ENCODE results near the gene PRDM16. TPM values are rescaled to one million over a fixed set of nuclear protein-coding genes. Genes with fewer than 3 reads are reported as not detected.

The PRDM16 gene
- total and polyA plus RNA-seq, 2 of the 4 experiments (the other 2 are of a cell fraction): 0.02 TPM; not detected in 1

GRCh38 chr1:3277011-3277471, 208.0 kb downstream of the PRDM16 start:
- Histone ChIP-seq H2AFZ (replicated peaks; ENCODE audit: low read length, poor library complexity) (no peak overlapping the region), H3K14ac (replicated peaks; ENCODE audit: low read depth, low read length) (no peak overlapping the region), H4K91ac (ENCODE audit: insufficient read depth, low read depth, low read length) (no peak overlapping the region), H4K8ac (ENCODE audit: low read depth in 2 of 2, low read length in 2 of 2) (no peak overlapping the region), H3K9me1 (ENCODE audit: insufficient read depth, low read length) (no peaks in the 10 kb centered on the region), H2BK120ac (ENCODE audit: low read depth, low read length) (no peak overlapping the region), H2BK15ac (ENCODE audit: low read depth, low read length) (no peak overlapping the region), H3K27me3 (ENCODE audit: control insufficient read depth, insufficient read depth, low read length) (no peaks in the 10 kb centered on the region; the same call in 1 of the 2 replicates), H4K20me1 (ENCODE audit: insufficient read depth, low read length) (no peaks in the 10 kb centered on the region), H3K79me1 (ENCODE audit: low read depth in 1 of 2, low read length in 2 of 2) (no peaks in the 10 kb centered on the region), H3K4me2 (ENCODE audit: low read depth, low read length) (no peak overlapping the region), H3K23ac (ENCODE audit: low read depth, low read length) (no peak overlapping the region), H2AK9ac (replicated peaks; ENCODE audit: low read depth, low read length, poor library complexity) (no peak overlapping the region), H3K56ac (ENCODE audit: extremely low read depth, insufficient read depth, low read length) (no peak overlapping the region), H2BK5ac (ENCODE audit: low read depth, low read length, poor library complexity, severe bottlenecking) (no peak overlapping the region), H3K9ac (ENCODE audit: low read depth, low read length) (no peak overlapping the region), H2AK5ac (ENCODE audit: low read depth, low read length) (no peak overlapping the region), H3K9me3 (ENCODE audit: control insufficient read depth, insufficient read depth, low read length) (no peaks in the 10 kb centered on the region), H2BK20ac (ENCODE audit: low read depth, low read length) (no peak overlapping the region), H4K5ac (ENCODE audit: low read depth, low read length) (no peak overlapping the region), H3K27ac (ENCODE audit: insufficient read depth, low read length) (no peak overlapping the region), H3K4ac (ENCODE audit: low read depth, low read length) (no peak overlapping the region), H3K4me1 (ENCODE audit: control insufficient read depth, insufficient read depth, low read length) (no peaks in the 10 kb centered on the region), H3K18ac (ENCODE audit: low read depth, low read length) (no peak overlapping the region), H3K4me3 (ENCODE audit: insufficient read depth, low read depth, low read length) (no peak overlapping the region), H3K36me3 (ENCODE audit: control insufficient read depth, insufficient read depth, low read length) (no peaks in the 10 kb centered on the region)
- CTCF ChIA-PET: no interaction called here
- DNase-seq (no peak), ATAC-seq (ENCODE audit: low read depth) (no peak)
- intact Hi-C loops (cut with micrococcal nuclease): no loop called here
- 64% methylated on average over 5 of the region's 15 CpGs; no CpG with 5 or more reads in 1 of the 2 experiments for WGBS, 2 experiments (ENCODE audit: extremely low coverage in 2 of 2, insufficient read length in 1 of 2)
- POLR2A ChIA-PET (ENCODE audit: unreplicated experiment): no interaction called here
- in situ Hi-C loops (cut with MboI; ENCODE audit: low sequenced_read_pairs): no loop called here
- no peak for TF ChIP-seq NFE2L2 (IDR thresholded peaks at IDR 0.05; ENCODE audit: low read depth, low read length)
- no peak for TF ChIP-seq CHD1 (IDR thresholded peaks at IDR 0.05; ENCODE audit: low read depth, low read length)
- no peak for TF ChIP-seq FOS (IDR thresholded peaks at IDR 0.05; ENCODE audit: low read depth, low read length)
- TF ChIP-seq RCOR1 (IDR thresholded peaks at IDR 0.05; ENCODE audit: insufficient replicate concordance, low read length): no peak
- no peak for TF ChIP-seq USF2 (IDR thresholded peaks at IDR 0.05; ENCODE audit: low read depth, low read length)
- no peak for TF ChIP-seq RAD21 (IDR thresholded peaks at IDR 0.05; ENCODE audit: low read length)
- TF ChIP-seq CEBPB (IDR thresholded peaks at IDR 0.05; ENCODE audit: low read depth, low read length): no peak
- no peak for TF ChIP-seq MXI1 (IDR thresholded peaks at IDR 0.05; ENCODE audit: borderline replicate concordance, low read depth, low read length)
- no peak for TF ChIP-seq BHLHE40 (IDR thresholded peaks at IDR 0.05; ENCODE audit: low read depth, low read length)
- no peak for TF ChIP-seq MAFK (IDR thresholded peaks at IDR 0.05; ENCODE audit: low read depth, low read length)
- TF ChIP-seq CTCF (conservative IDR thresholded peaks at IDR 0.05; ENCODE audit: low read depth, low read length): no peak
- no peak for TF ChIP-seq ELK1 (IDR thresholded peaks at IDR 0.05; ENCODE audit: borderline replicate concordance, low read depth, low read length)
- TF ChIP-seq POLR2A (IDR thresholded peaks at IDR 0.05; ENCODE audit: low read depth, low read length): no peak
- no peak for TF ChIP-seq SMC3 (IDR thresholded peaks at IDR 0.05; ENCODE audit: low read depth, low read length)
- TF ChIP-seq RFX5 (IDR thresholded peaks at IDR 0.05; ENCODE audit: low read depth, low read length): no peak
- BruUV-seq (replicated peaks): no TSS peak
- dilution Hi-C loops (cut with HindIII; ENCODE audit: low sequenced_read_pairs, unreplicated experiment): no loop called here
